Measurements from ENCODE around the gene CD81. TPM values are rescaled to one million over a fixed set of nuclear protein-coding genes. Genes with fewer than 3 reads are reported as not detected.

The CD81 gene
- total RNA-seq, 4 donors from 2014 or later, result 498 to 652 (median 582) TPM

DNA sequence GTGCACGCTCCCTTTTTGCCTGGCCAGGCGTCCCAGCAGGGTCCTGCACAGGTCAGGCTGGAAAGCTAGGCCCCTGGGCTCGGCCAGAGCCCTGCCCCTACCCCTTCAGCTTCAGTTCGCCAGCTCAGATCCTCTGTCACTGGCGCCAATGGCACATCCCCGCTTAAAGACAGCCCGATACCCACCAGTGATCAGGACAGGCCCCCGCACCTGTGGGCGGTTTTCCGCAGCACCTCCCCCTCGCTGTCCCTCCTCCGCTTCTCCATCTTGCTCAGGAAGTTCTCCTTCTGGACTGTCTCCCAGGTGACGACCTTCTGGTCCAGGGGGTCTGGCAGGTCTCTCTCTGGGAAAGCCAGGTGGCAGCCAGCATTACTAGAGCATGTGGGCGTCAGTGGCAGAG, 29.3 kb downstream of the CD81 start:
- H3K27ac ChIP-seq (replicated peaks in 1 of 4), result no peak overlapping the region
- DNase-seq (ENCODE audit: extremely low spot score), result no peak
- peaks cover 16 to 26% (median 24%) of the 10 kb centered on the region in 4 donors for H3K36me3 ChIP-seq
- 89% methylated on average over 14 of the region's 14 CpGs for WGBS
- peaks cover 10 to 14% (median 12%) of the 10 kb centered on the region in 4 donors for H3K4me1 ChIP-seq
- intact Hi-C loops (cut with DNase I), result no loop called here
- H3K4me3 ChIP-seq, result no peak overlapping the region
- peaks cover 0 to 6% (median 0%) of the 10 kb centered on the region in 4 donors for H3K27me3 ChIP-seq
- no peaks in the 10 kb centered on the region for H3K9me3 ChIP-seq
- no peak for TF ChIP-seq CTCF (IDR thresholded peaks at IDR 0.05)
- TF ChIP-seq EP300 (IDR thresholded peaks at IDR 0.05), result no peak
- no peak for TF ChIP-seq POLR2A (IDR thresholded peaks at IDR 0.05; ENCODE audit: low read depth)
- no peak for TF ChIP-seq POLR2AphosphoS5 (IDR thresholded peaks at IDR 0.05)

DNA sequence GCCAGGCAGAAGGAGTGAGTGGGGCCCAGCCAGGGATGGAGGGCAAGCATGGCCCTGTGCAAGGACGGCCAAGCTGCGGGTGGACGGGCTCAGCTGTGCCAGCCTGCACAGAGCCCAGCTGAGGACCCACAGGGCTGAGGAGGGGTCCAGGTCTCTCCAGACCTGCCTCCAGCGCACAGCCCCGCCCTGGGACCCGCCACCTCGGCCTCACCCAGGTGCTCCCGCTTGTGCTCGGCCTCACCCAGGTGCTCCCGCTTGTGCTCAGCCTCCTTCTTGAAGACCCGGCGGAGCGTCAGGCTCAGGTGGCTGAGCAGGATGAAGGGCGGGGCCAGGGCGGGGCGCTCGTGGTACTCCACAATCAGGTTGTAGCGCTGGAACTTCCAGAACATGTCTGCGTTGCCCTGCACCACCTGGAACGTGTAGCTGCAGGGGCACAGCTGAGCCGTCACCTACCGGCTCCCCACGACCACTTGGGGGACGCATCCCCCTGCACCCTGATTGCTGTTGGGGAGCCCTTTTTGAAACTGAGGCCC, 29.8 kb downstream of the CD81 start:
- H3K27me3 ChIP-seq, result peaks cover 0 to 6% (median 0%) of the 10 kb centered on the region in 4 donors
- WGBS, result 100% methylated on average over 2 of the region's 24 CpGs
- H3K36me3 ChIP-seq, result peaks cover 16 to 26% (median 23%) of the 10 kb centered on the region in 4 donors
- no peak overlapping the region for H3K4me3 ChIP-seq
- H3K27ac ChIP-seq (replicated peaks in 1 of 4), result no peak overlapping the region
- DNase-seq (ENCODE audit: extremely low spot score), result no peak
- no peaks in the 10 kb centered on the region for H3K9me3 ChIP-seq
- TF ChIP-seq POLR2AphosphoS5 (IDR thresholded peaks at IDR 0.05) (no peak), EP300 (IDR thresholded peaks at IDR 0.05) (no peak), POLR2A (IDR thresholded peaks at IDR 0.05; ENCODE audit: low read depth) (no peak), CTCF (IDR thresholded peaks at IDR 0.05) (no peak)
- intact Hi-C loops (cut with DNase I), result no loop called here
- H3K4me1 ChIP-seq, result peaks cover 5 to 9% (median 7%) of the 10 kb centered on the region in 4 donors

DNA sequence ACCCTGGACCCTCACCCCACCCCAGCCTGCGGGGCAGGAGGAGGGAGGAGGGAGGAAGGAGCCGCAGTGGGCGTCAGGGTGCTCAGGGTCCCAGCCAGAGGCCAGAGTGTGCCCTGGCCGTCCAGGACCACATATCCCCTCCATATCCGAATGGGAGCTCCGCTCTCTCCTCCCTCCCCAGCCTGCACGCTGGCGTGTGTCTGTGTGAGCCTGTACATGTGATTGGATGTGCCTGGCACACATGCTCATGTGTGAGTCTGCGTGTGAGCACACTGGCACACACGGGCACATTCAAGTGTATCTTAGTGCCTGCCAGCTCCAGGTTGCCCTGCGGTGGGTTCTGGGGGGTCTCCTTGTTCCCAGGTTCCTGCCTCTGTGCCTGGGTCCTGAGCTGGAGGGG, 31.6 kb downstream of the CD81 start:
- intact Hi-C loops (cut with DNase I), result no loop called here

GRCh38 chr11:2409126-2409525, 32.0 kb downstream of the CD81 start:
- TF ChIP-seq EP300 (IDR thresholded peaks at IDR 0.05), result no peak
- no peak for TF ChIP-seq CTCF (IDR thresholded peaks at IDR 0.05)
- TF ChIP-seq POLR2AphosphoS5 (IDR thresholded peaks at IDR 0.05), result no peak
- TF ChIP-seq POLR2A (IDR thresholded peaks at IDR 0.05; ENCODE audit: low read depth), result no peak
- Histone ChIP-seq H3K27me3 (peaks cover 0 to 6% (median 0%) of the 10 kb centered on the region in 4 donors), H3K4me3 (no peak overlapping the region), H3K4me1 (no peaks in the 10 kb centered on the region), H3K36me3 (peaks cover 0 to 5% (median 2%) of the 10 kb centered on the region in 4 donors), H3K9me3 (no peaks in the 10 kb centered on the region), H3K27ac (replicated peaks in 1 of 4) (no peak overlapping the region)
- DNase-seq (ENCODE audit: extremely low spot score), result no peak
- WGBS, result 86% methylated on average over 4 of the region's 16 CpGs
- intact Hi-C loops (cut with DNase I), result no loop called here

More for the DNA sequence above, 31.6 kb downstream of the CD81 start:
- Histone ChIP-seq H3K9me3 (no peaks in the 10 kb centered on the region), H3K36me3 (peaks cover 2 to 9% (median 6%) of the 10 kb centered on the region in 4 donors), H3K27ac (replicated peaks in 1 of 4) (no peak overlapping the region), H3K4me3 (no peak overlapping the region), H3K27me3 (peaks cover 0 to 6% (median 0%) of the 10 kb centered on the region in 4 donors), H3K4me1 (no peaks in the 10 kb centered on the region)
- WGBS, result 89% methylated on average over 8 of the region's 11 CpGs
- no peak for DNase-seq (ENCODE audit: extremely low spot score)
- TF ChIP-seq POLR2AphosphoS5 (IDR thresholded peaks at IDR 0.05), result no peak
- TF ChIP-seq POLR2A (IDR thresholded peaks at IDR 0.05; ENCODE audit: low read depth), result no peak
- TF ChIP-seq CTCF (IDR thresholded peaks at IDR 0.05), result no peak
- no peak for TF ChIP-seq EP300 (IDR thresholded peaks at IDR 0.05)

All from esophagus muscularis mucosa (tissue), 4 donors.